ENCODE data around the gene RNF4. TPM values are rescaled to one million over a fixed set of nuclear protein-coding genes. Genes with fewer than 3 reads are reported as not detected.

The RNF4 gene
- total RNA-seq, 8 experiments from 2014 or later, result 37.5 to 70.3 (median 49.7) TPM

DNA sequence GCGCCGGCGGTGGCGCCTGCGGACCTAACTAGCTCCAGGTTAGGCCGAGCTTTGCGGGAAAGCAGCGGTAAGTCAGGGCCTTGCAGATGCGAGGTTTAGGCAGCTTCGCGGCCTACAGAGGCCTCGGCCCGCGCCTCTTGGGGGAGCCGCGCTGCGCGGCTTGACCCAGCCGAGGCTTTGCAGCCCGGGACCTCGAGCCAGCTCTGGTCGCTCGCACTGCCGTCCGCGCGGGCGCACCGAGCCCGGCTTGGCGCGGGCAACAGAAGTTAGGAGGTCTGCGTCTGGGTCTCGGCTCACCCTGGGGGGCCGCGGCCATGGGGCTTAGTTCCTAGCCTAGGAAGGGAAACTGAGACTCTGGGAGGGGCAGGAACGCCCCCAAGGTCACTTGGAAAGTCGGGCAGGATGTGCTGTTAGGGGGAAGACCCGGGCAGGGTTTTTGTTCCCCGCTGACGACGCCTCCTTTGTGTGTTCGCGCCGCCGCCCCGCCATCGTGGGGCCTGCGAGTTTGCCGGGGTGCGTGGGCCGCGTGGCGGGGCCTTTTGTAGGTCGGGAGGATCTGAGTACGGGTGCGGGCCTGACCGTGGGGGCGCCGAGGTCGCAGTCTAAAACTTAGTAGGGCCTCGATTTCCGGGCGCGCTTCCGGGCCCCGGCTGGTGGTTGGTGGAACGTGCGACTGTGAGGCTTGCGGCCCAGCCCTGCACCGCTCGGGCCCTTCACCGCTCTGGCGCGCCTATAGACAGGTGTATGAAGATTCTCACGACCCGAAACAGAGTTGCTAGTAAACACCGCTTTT lies 482 bp downstream of the RNF4 start:
- in situ Hi-C loops (cut with MboI; ENCODE audit: low pct_unique_long_range_greater_than_20kb in 2 of 9, low sequenced_read_pairs in 9 of 9, unreplicated experiment in 9 of 9), result no loop called here
- Histone ChIP-seq H3K4me3 (peak overlapping the region; percentile 88 to 96 (median 89)), H3K4me1 (replicated peaks in 1 of 2) (peaks cover 12% of the 10 kb centered on the region in 2 donors), H3K27ac (peak overlapping the region; percentile 70 to 94)
- WGBS, 10 experiments, result 0 to 20% (median 0%) methylated on average over 1 to 33 of the region's 78 CpGs; no CpG with 5 or more reads in 4 of the 10 experiments
- peak; percentile 19 to 51 (median 48) for ATAC-seq (replicated peaks in 6 of 8)

DNA sequence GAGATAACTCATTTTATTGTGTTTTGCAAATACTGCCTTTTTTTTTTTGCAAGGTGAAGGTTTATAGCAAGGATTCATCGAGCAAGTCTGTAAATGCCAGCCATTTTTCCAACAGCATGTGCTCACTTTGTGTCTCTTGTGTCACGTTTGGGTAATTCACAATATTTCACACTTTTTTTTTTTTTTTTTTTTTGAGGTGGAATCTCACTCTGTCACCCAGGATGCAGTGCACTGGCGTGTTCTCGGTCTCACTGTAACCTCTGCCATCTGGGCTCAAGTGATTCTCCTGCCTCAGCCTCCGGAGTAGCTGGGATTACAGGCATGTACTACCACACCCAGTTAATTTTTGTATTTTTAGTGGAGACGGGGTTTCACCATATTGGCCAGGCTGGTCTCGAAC lies 1.9 kb downstream of the RNF4 start:
- Histone ChIP-seq H3K27ac (no peak overlapping the region), H3K4me1 (replicated peaks in 1 of 2) (peaks cover 12% of the 10 kb centered on the region in 2 donors), H3K4me3 (peak overlapping the region in 3 of 5 donors; percentile 88 to 90 (median 88))
- 72 to 100% (median 88%) methylated on average over 1 to 6 of the region's 7 CpGs; no CpG with 5 or more reads in 2 of the 10 experiments for WGBS, 10 experiments
- no peak for ATAC-seq (replicated peaks in 6 of 8)
- in situ Hi-C loops (cut with MboI; ENCODE audit: low pct_unique_long_range_greater_than_20kb in 2 of 9, low sequenced_read_pairs in 9 of 9, unreplicated experiment in 9 of 9), result no loop called here

DNA sequence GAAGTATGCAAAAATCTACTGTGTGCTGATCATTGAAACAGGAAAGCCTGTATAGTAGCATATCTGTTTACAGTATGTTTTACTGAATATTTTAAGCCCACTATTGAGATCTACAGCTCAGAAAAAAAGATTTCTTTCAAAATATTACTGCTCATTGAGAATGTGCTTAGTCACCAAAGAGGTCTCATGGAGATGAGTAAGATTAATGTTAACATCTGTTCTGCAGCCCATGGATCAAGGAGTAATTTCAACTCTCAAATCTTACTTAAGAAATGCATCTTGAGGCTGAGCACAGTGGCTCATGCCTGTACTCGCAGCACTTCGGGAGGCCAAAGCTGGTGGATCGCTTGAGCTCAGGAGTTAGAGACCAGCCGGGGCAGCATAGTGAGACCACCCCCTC lies 3.3 kb downstream of the RNF4 start:
- WGBS, 10 experiments, result 55 to 100% (median 96%) methylated on average over 2 to 4 of the region's 4 CpGs

DNA sequence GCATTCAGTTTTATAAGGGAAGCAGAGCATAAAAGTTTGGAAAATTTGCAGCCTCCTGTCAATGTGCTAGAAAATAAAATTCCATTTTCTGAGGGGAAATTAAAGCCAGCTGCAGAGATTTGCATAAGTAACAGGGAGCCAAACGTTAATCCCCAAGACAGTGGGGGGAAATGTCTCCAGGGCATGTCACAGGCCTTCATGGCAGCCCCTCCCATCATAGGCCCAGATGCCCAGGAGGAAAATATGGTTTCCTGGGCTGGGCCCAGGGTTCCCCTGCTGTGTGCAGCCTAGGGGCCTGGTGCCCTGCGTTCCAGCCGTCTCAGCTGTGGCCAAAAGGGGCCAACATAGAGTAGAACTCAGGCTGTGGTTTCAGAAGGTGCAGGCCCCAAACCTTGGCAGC lies 9.3 kb downstream of the RNF4 start:
- in situ Hi-C loops (cut with MboI; ENCODE audit: low pct_unique_long_range_greater_than_20kb in 2 of 9, low sequenced_read_pairs in 9 of 9, unreplicated experiment in 9 of 9), result no loop called here
- Histone ChIP-seq H3K4me3 (no peak overlapping the region), H3K27ac (no peak overlapping the region), H3K4me1 (replicated peaks in 1 of 2) (peaks cover 11 to 16% of the 10 kb centered on the region in 2 donors)
- 0 to 58% (median 10%) methylated on average over 1 to 3 of the region's 3 CpGs; no CpG with 5 or more reads in 5 of the 10 experiments for WGBS, 10 experiments
- peak in 3 of 8 experiments; percentile 64 to 87 (median 65) for ATAC-seq (replicated peaks in 6 of 8)

More for the DNA sequence above, 3.3 kb downstream of the RNF4 start:
- Histone ChIP-seq H3K4me1 (replicated peaks in 1 of 2) (peaks cover 9 to 12% of the 10 kb centered on the region in 2 donors), H3K4me3 (no peak overlapping the region), H3K27ac (no peak overlapping the region)
- peak in 2 of 8 experiments; percentile 2 to 3 for ATAC-seq (replicated peaks in 6 of 8)
- in situ Hi-C loops (cut with MboI; ENCODE audit: low pct_unique_long_range_greater_than_20kb in 2 of 9, low sequenced_read_pairs in 9 of 9, unreplicated experiment in 9 of 9), result no loop called here

DNA sequence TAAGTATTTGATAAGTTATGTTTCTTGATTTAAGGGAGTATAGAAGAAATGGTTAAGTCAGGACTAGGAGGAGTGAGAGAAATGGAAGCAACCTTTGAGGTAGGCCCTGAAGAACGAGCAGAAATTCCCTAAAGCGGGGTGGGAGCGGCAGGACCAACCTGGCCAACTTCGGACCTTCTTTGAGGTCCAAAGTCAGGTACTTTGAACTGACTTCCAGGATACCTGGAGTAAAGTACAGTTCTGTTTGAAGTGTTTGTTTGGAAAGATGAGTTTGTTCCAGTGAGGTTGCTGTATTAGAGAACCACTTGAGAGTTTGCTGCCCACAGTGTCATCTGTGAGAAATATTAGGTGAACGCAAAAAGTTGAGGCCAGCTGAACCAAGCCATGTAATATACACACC lies 11.7 kb downstream of the RNF4 start:
- in situ Hi-C loops (cut with MboI; ENCODE audit: low pct_unique_long_range_greater_than_20kb in 2 of 9, low sequenced_read_pairs in 9 of 9, unreplicated experiment in 9 of 9), result no loop called here
- 73 to 100% (median 91%) methylated on average over 1 to 5 of the region's 5 CpGs; no CpG with 5 or more reads in 2 of the 10 experiments for WGBS, 10 experiments
- ATAC-seq (replicated peaks in 6 of 8), result no peak
- Histone ChIP-seq H3K4me1 (replicated peaks in 1 of 2) (peaks cover 11 to 24% of the 10 kb centered on the region in 2 donors), H3K27ac (no peak overlapping the region), H3K4me3 (no peak overlapping the region)

DNA sequence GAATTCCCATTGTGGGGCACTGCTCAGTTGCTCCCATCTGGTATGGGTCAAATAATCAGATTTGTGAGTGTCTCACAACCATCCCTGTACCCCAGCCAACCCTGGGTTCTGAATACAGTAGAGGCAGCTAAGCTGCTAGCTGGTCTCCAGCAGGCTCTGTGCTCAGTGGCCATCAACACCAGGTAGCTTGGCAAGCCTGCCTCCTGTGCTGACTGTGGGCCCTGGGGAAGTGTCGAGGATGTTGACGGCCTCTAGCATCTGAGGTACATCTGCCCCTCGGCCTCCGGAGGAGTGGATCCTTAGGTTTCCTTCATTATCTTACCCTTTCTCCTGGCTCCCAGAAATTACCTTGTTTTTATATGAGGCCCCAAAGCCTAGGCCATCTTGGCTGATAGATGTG lies 13.3 kb downstream of the RNF4 start:
- Histone ChIP-seq H3K4me3 (no peak overlapping the region), H3K27ac (peak overlapping the region in 1 of 2 donors; percentile 34), H3K4me1 (replicated peaks in 1 of 2) (peaks cover 11 to 24% of the 10 kb centered on the region in 2 donors)
- WGBS, 10 experiments, result 60 to 100% (median 100%) methylated on average over 1 to 2 of the region's 4 CpGs; no CpG with 5 or more reads in 7 of the 10 experiments
- no peak for ATAC-seq (replicated peaks in 6 of 8)
- in situ Hi-C loops (cut with MboI; ENCODE audit: low pct_unique_long_range_greater_than_20kb in 2 of 9, low sequenced_read_pairs in 9 of 9, unreplicated experiment in 9 of 9), result no loop called here

DNA sequence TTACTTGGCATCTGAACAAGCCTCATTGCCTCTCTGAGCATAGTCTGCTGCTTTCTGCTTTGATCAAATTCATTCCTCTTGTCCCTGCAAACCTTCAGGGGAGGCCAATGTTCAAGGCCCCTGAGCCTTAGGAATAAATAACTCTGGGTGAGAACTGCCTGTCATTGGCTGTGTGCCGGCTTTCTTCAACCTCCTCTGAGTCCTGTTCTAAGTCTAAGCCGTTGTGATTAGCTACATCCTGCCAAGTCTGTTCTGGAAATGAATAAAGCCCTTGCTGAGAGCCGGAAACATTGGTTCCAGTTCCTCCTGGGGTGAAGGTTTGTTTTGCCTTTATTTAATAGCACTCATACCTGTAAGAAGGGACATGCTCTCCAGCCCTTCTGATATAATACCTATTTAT lies 13.8 kb downstream of the RNF4 start:
- 40 to 100% (median 84%) methylated on average over 1 to 2 of the region's 3 CpGs; no CpG with 5 or more reads in 4 of the 10 experiments for WGBS, 10 experiments
- Histone ChIP-seq H3K4me1 (replicated peaks in 1 of 2) (peaks cover 11 to 24% of the 10 kb centered on the region in 2 donors), H3K4me3 (no peak overlapping the region), H3K27ac (peak overlapping the region in 1 of 2 donors; percentile 34)
- in situ Hi-C loops (cut with MboI; ENCODE audit: low pct_unique_long_range_greater_than_20kb in 2 of 9, low sequenced_read_pairs in 9 of 9, unreplicated experiment in 9 of 9), result no loop called here
- ATAC-seq (replicated peaks in 6 of 8), result peak in 1 of 8 experiments; percentile 4

DNA sequence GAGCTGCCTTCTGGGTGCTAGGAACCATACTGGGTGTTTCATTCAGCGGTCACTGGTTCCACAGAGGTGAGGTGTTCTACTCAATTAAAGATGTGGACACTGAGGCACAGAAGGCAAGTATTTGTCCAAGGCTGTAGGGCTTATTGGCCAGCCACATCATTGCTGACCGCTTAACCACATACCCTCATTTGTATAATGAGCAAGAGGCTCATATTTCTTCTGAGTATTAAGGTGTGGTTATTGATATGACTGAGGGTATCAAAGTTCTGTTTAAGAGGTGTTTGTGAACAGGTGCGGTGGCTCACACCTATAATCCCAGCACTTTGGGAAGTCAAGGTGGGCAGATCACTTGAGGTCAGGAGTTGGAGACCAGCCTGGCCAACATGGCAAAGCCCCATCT lies 14.3 kb downstream of the RNF4 start:
- H3K4me3 ChIP-seq, result no peak overlapping the region
- in situ Hi-C loops (cut with MboI; ENCODE audit: low pct_unique_long_range_greater_than_20kb in 2 of 9, low sequenced_read_pairs in 9 of 9, unreplicated experiment in 9 of 9), result no loop called here
- no peak overlapping the region for H3K27ac ChIP-seq
- 67 to 100% (median 100%) methylated on average over 1 to 2 of the region's 3 CpGs; no CpG with 5 or more reads in 7 of the 10 experiments for WGBS, 10 experiments
- ATAC-seq (replicated peaks in 6 of 8), result no peak
- H3K4me1 ChIP-seq (replicated peaks in 1 of 2), result peaks cover 11 to 24% of the 10 kb centered on the region in 2 donors

DNA sequence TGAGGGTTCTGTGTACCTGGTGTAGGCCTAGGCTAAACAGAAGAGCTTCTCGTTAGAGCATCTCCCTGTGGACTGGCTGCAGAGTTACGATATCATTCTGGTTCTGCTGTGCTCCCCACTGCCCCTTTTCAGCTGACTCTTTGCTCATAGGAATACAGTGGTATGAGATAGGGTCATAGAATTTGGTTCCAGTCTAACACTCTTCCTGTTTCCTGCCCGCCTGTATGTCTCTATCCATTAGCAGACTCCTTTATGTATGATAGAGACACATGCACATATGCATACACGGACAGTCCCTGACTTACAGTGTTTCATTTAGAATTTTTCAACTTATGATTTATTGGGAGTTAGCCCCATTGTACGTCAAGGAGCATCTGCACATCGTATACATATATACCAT lies 15.3 kb downstream of the RNF4 start:
- Histone ChIP-seq H3K4me1 (replicated peaks in 1 of 2) (peaks cover 11 to 24% of the 10 kb centered on the region in 2 donors), H3K4me3 (no peak overlapping the region), H3K27ac (no peak overlapping the region)
- ATAC-seq (replicated peaks in 6 of 8), result peak in 4 of 8 experiments; percentile 27 to 90 (median 38)
- WGBS, 10 experiments, result 0 to 100% (median 82%) methylated on average over 1 to 5 of the region's 6 CpGs; no CpG with 5 or more reads in 2 of the 10 experiments
- in situ Hi-C loops (cut with MboI; ENCODE audit: low pct_unique_long_range_greater_than_20kb in 2 of 9, low sequenced_read_pairs in 9 of 9, unreplicated experiment in 9 of 9), result no loop called here

DNA sequence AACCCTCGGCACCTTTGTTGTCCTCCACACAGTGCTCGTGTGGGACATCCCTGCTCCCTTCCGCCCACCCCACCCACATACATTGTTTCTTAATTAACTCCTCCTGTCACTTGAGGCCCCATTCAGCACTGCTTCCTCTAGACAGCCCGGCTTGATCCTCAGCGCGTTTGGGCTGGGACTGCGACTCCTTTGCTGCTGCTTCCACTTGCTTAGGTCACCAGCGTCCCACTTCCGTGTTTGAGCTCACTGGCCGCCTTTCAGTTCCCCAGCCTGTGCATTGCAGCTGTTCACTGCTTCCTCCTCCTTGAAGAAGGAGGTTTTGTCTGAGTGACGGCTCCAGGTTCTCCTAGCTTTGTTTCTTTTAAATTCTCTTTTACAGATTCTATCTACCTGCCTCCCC lies 16.1 kb downstream of the RNF4 start:
- peaks cover 11 to 24% of the 10 kb centered on the region in 2 donors for H3K4me1 ChIP-seq (replicated peaks in 1 of 2)
- in situ Hi-C loops (cut with MboI; ENCODE audit: low pct_unique_long_range_greater_than_20kb in 2 of 9, low sequenced_read_pairs in 9 of 9, unreplicated experiment in 9 of 9), result no loop called here
- H3K4me3 ChIP-seq, result no peak overlapping the region
- ATAC-seq (replicated peaks in 6 of 8), result peak in 4 of 8 experiments; percentile 32 to 84 (median 62)
- no peak overlapping the region for H3K27ac ChIP-seq
- WGBS, 10 experiments, result 0 to 83% (median 72%) methylated on average over 1 to 9 of the region's 11 CpGs

DNA sequence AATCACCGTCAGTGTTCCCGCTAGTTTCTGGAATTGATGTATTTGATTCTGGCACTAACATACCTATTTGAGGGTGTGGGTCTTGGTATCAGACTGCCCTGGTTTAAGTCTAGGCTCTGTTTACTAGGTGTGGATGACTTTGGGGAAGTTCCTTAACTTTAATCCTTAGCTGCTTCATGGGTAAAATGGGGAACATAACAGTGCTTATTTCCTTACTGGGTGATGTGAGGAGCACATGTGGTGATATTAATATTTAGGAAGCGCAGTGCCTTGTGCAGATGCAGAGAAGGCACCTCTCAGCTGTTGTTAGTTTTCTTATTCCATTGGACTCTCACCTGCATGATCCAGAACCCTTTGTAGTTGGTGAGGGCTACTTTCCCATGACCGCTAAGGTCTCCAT lies 17.1 kb downstream of the RNF4 start:
- ATAC-seq (replicated peaks in 6 of 8), result no peak
- Histone ChIP-seq H3K4me3 (no peak overlapping the region), H3K27ac (no peak overlapping the region), H3K4me1 (replicated peaks in 1 of 2) (peaks cover 11 to 24% of the 10 kb centered on the region in 2 donors)
- 92 to 100% (median 100%) methylated on average over 1 to 4 of the region's 4 CpGs; no CpG with 5 or more reads in 3 of the 10 experiments for WGBS, 10 experiments
- in situ Hi-C loops (cut with MboI; ENCODE audit: low pct_unique_long_range_greater_than_20kb in 2 of 9, low sequenced_read_pairs in 9 of 9, unreplicated experiment in 9 of 9), result no loop called here

DNA sequence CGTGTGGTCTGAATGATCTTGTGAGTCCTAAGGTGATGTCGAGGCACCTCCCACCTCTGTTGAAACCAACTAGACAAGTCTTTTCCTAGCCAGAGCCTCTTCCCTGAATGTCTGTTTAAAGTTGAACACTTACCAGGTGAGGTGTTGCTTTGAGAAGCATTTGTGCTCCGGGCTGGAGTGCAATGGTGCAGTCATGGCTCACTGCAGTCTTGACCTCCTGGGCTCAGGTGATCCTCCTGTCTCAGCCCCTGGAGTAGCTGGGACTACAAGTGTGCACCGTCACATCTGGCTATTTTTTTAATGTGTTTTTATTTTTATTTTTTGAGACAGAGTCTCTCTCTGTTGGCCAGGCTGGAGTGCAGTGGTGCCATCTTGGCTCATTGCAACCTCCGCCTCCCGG lies 18.1 kb downstream of the RNF4 start:
- 60 to 100% (median 95%) methylated on average over 1 to 3 of the region's 6 CpGs; no CpG with 5 or more reads in 4 of the 10 experiments for WGBS, 10 experiments
- in situ Hi-C loops (cut with MboI; ENCODE audit: low pct_unique_long_range_greater_than_20kb in 2 of 9, low sequenced_read_pairs in 9 of 9, unreplicated experiment in 9 of 9), result no loop called here
- Histone ChIP-seq H3K4me1 (replicated peaks in 1 of 2) (peaks cover 7 to 20% of the 10 kb centered on the region in 2 donors), H3K27ac (no peak overlapping the region), H3K4me3 (no peak overlapping the region)
- no peak for ATAC-seq (replicated peaks in 6 of 8)

DNA sequence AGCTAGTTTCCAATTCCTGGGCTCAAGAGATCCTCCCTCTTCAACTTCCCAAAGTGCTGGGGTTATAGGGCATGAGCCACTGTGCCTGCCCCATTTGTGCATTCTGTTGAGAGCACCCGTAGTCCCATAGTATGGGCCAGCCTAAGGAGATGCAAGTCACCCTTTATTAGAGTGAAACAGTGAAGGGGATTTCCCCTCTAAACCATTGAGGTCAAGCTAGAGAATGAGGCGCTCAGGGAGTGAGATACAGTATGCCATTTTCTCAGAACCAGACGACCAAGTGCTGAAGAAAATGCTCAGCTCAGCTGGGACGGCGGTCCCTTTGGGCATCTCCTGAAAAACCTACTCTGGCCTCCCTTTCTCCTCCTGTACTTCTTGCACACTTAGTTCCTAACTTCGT lies 18.7 kb downstream of the RNF4 start:
- 60 to 100% (median 93%) methylated on average over 1 to 3 of the region's 6 CpGs; no CpG with 5 or more reads in 7 of the 10 experiments for whole genome bisulfite sequencing, 10 experiments
- peaks cover under 1 to 14% of the 10 kb centered on the region in 2 donors for H3K4me1 ChIP-seq (replicated peaks in 1 of 2)
- no peak for ATAC-seq (replicated peaks in 6 of 8)
- in situ Hi-C loops (cut with MboI; ENCODE audit: low pct_unique_long_range_greater_than_20kb in 2 of 9, low sequenced_read_pairs in 9 of 9, unreplicated experiment in 9 of 9), result no loop called here
- no peak overlapping the region for H3K27ac ChIP-seq
- no peak overlapping the region for H3K4me3 ChIP-seq
